ENCODE results near the gene CPAMD8. TPM values are rescaled to one million over a fixed set of nuclear protein-coding genes. Genes with fewer than 3 reads are reported as not detected.

Gene CPAMD8
- 0.11 TPM in 1 of 2 replicates, not detected in the other for total RNA-seq (2014; rRNA removed; shearing (Covaris generic))
- 0.14 and 0.29 TPM in 2 replicates for polyA plus RNA-seq (2015; cell fraction: cytosol; rRNA removed)
- polyA plus RNA-seq (2015; cell fraction: nucleus; rRNA removed) = 0.77 and 2.9 TPM in 2 replicates

- no peak for DNase-seq (ENCODE audit: low read depth, low spot score)
- in situ Hi-C loops (cut with HindIII; ENCODE audit: low pct_unique_long_range_greater_than_20kb, low sequenced_read_pairs) = no loop called here
Observed at GRCh38 chr19:17026706-17027534, at the start of gene CPAMD8. Gene CPAMD8, minus strand, starts transcription at chr19:17026810. Its CDS starts 168 bp downstream, at chr19:17026642.

GRCh38 chr19:17075864-17076542 lies 49.4 kb upstream of the CPAMD8 start:
- in situ Hi-C loops (cut with HindIII; ENCODE audit: low pct_unique_long_range_greater_than_20kb, low sequenced_read_pairs) = no loop called here

DNA sequence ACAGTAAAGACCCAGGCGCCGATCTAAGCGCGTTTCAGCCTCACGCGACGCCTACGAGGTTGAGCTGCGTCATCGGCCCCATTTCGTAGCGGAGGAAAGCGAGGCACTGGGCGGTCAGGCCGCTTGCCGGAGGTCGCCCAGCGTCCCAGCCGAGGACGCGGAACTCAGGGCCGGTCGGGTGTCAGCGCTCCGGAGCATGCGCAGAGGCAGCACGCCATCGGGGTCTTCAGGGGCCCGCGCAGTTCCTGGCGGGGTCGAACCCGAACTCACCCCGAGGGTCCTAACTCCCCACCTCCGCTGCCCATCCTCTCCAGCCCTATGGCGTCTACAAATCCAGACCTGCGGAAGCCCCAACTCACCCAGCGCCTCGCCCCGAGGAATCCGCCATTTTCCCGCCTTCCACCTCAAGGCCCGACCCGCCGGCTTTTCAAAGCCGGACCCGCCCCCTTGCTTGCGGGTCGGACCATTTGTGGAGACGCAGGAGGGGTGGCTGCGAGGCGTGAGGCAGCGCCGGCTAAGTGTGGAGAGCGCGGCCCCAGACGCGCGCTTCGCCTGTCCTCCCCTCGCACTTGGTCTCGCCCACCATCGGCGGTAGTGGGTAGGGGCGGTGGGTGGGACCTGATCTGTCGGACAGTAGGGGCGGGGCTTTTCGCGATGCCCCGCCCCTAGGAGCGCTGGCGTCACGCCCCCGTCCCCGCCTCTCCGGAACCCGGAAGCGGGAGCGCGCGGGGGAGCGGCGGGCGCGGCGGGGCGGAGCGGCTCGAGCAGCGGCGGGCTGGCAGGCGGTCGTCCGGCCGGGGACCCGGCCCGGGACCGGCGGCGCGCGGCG lies 48.6 kb upstream of the CPAMD8 start, which contains the start of the genes HAUS8 and MYO9B:
Gene HAUS8 (minus strand): TSS at position 418 of the 829 bp plus-strand sequence. CDS start 30 bp downstream, at position 388.
Gene MYO9B (plus strand): TSS at position 743 of the 829 bp plus-strand sequence. CDS start 25,941 bp downstream, outside the sequence.
- DNase-seq (ENCODE audit: low read depth, low spot score) = peak; percentile 97
- in situ Hi-C loops (cut with HindIII; ENCODE audit: low pct_unique_long_range_greater_than_20kb, low sequenced_read_pairs) = no loop called here

More at GRCh38 chr19:17075864-17076542, 49.4 kb upstream of the CPAMD8 start:
- no peak for DNase-seq (ENCODE audit: low read depth, low spot score)

GRCh38 chr19:17074634-17075034 lies 48.0 kb upstream of the CPAMD8 start:
- in situ Hi-C loops (cut with HindIII; ENCODE audit: low pct_unique_long_range_greater_than_20kb, low sequenced_read_pairs) = no loop called here
- DNase-seq (ENCODE audit: low read depth, low spot score) = no peak

DNA sequence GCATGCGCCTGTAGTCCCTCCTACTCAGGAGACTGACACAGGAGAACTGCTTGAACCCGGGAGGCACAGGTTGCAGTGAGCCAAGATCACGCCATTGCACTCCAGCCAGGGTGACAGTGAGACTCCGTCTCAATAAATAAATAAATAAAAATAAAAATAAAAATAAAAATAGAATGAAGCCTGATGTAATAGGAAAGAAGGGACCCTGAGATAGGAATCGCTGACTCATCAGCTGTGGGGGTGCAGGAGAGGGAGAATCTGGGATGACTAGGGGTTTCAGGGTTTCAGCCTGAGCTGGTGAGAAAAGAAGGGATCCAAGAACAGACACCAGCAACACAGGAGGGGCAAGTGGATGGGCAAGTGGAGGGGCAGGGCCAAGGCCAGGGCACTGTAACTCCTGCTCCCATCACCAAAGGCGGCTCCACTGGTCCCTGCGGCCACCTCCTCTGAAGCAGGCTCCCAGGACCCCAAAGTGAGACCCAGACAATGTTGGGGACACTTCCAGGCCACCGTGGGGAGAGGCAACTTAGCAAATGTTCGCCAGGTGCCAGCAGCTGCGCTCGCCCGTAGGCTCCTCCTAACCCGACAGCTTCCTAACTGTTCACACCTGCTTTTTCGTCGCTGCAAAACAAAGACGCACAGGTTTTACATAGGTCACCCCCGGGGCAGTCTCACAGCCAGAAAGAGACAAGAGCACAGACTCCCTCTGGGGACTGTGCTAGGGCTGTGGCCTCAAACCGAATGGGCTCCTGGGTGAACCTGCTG lies 47.4 kb upstream of the CPAMD8 start:
- no peak for DNase-seq (ENCODE audit: low read depth, low spot score)
- in situ Hi-C loops (cut with HindIII; ENCODE audit: low pct_unique_long_range_greater_than_20kb, low sequenced_read_pairs) = no loop called here

- DNase-seq (ENCODE audit: low read depth, low spot score) = no peak
- in situ Hi-C loops (cut with HindIII; ENCODE audit: low pct_unique_long_range_greater_than_20kb, low sequenced_read_pairs) = no loop called here
Observed at GRCh38 chr19:17070912-17071311, 44.3 kb upstream of the CPAMD8 start.

GRCh38 chr19:17070421-17070820 lies 43.8 kb upstream of the CPAMD8 start:
- no peak for DNase-seq (ENCODE audit: low read depth, low spot score)
- in situ Hi-C loops (cut with HindIII; ENCODE audit: low pct_unique_long_range_greater_than_20kb, low sequenced_read_pairs) = no loop called here

GRCh38 chr19:17069193-17069592 lies 42.6 kb upstream of the CPAMD8 start:
- no peak for DNase-seq (ENCODE audit: low read depth, low spot score)
- in situ Hi-C loops (cut with HindIII; ENCODE audit: low pct_unique_long_range_greater_than_20kb, low sequenced_read_pairs) = no loop called here

DNA sequence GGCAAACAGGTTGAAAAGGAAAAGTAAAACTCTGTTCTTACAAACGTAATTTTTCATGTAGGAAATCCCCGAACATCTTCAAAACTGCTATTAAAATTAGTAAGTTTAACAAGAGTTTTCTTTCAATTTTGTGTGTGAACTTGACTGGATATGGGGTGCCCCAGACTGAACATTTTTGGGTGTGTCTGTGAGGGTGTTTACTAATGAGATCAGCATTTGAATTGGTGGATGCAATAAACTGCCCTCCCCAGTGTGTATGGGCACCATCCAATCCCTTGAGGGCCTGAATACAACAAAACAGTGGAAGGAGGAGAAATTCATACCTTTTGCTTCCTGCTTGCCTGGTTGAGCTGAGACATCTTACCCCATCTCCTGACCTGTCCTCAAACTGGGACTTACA lies 36.8 kb upstream of the CPAMD8 start:
- DNase-seq (ENCODE audit: low read depth, low spot score) = no peak
- in situ Hi-C loops (cut with HindIII; ENCODE audit: low pct_unique_long_range_greater_than_20kb, low sequenced_read_pairs) = no loop called here

- no peak for DNase-seq (ENCODE audit: low read depth, low spot score)
- in situ Hi-C loops (cut with HindIII; ENCODE audit: low pct_unique_long_range_greater_than_20kb, low sequenced_read_pairs) = no loop called here
Observed at GRCh38 chr19:17061691-17062090, 35.1 kb upstream of the CPAMD8 start.

DNA sequence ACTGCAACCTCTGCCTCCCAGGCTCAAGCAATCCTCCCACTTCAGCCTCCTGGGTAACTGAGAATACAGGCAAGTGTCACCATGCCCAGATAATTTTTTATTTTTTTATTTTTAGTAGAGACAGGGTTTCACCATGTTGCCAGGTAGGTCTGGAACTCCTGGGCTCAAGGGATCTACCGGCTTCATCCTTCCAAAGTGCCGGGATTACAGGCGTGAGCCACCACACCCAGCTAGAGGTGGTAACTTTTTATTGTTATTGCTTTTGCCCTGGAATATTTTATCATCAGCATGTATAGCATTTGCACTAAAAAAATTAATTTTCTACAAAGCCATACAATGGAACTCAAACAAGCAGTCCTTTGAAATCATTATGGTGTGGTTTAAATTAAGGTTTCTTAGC lies 34.6 kb upstream of the CPAMD8 start:
- in situ Hi-C loops (cut with HindIII; ENCODE audit: low pct_unique_long_range_greater_than_20kb, low sequenced_read_pairs) = no loop called here
- no peak for DNase-seq (ENCODE audit: low read depth, low spot score)

DNA sequence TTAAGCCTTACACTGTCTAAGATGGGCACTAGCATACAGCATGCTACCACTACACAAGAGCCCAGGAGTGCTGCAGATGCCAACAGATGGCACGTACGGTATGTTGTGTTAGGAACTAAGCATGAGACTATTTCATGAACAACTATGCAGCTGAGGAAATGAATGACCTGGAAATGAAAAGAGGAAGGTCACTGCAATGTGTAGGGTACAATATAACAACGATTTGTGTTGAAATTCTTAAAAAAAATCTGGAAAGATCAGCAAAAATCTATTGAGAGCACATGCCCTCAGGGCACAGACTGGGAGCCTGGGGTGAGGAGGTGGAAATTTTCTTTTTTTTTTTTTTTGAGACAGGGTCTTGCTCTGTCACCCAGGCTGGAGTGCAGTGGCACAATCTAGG lies 34.2 kb upstream of the CPAMD8 start:
- in situ Hi-C loops (cut with HindIII; ENCODE audit: low pct_unique_long_range_greater_than_20kb, low sequenced_read_pairs) = no loop called here
- no peak for DNase-seq (ENCODE audit: low read depth, low spot score)

- in situ Hi-C loops (cut with HindIII; ENCODE audit: low pct_unique_long_range_greater_than_20kb, low sequenced_read_pairs) = no loop called here
- no peak for DNase-seq (ENCODE audit: low read depth, low spot score)
Observed at GRCh38 chr19:17058236-17058635, 31.6 kb upstream of the CPAMD8 start.

DNA sequence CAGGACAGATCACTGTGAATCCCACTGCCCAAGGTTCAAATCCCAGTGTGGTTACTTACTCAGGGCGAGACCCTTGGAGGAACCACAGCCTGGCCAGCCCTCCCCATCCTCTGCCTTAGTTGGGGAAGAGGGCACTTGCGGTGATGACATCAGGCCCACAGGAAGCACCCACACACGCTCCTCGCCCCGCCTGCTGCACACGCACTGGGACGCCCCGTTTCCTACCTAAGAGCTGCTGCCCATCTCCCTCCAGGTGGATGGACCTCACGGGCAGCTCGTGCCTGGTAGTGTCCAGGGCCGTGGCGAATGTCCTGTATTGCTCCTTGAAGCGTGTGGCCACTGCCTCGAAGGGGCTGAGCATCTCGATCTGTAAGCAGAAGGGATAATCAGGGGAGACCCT lies 29.0 kb upstream of the CPAMD8 start:
- in situ Hi-C loops (cut with HindIII; ENCODE audit: low pct_unique_long_range_greater_than_20kb, low sequenced_read_pairs) = no loop called here
- DNase-seq (ENCODE audit: low read depth, low spot score) = no peak

- in situ Hi-C loops (cut with HindIII; ENCODE audit: low pct_unique_long_range_greater_than_20kb, low sequenced_read_pairs) = no loop called here
- no peak for DNase-seq (ENCODE audit: low read depth, low spot score)
Observed at GRCh38 chr19:17054746-17055145, 28.1 kb upstream of the CPAMD8 start.

- in situ Hi-C loops (cut with HindIII; ENCODE audit: low pct_unique_long_range_greater_than_20kb, low sequenced_read_pairs) = no loop called here
- DNase-seq (ENCODE audit: low read depth, low spot score) = peak; percentile 55
Observed at GRCh38 chr19:17052439-17052838, 25.8 kb upstream of the CPAMD8 start.

DNA sequence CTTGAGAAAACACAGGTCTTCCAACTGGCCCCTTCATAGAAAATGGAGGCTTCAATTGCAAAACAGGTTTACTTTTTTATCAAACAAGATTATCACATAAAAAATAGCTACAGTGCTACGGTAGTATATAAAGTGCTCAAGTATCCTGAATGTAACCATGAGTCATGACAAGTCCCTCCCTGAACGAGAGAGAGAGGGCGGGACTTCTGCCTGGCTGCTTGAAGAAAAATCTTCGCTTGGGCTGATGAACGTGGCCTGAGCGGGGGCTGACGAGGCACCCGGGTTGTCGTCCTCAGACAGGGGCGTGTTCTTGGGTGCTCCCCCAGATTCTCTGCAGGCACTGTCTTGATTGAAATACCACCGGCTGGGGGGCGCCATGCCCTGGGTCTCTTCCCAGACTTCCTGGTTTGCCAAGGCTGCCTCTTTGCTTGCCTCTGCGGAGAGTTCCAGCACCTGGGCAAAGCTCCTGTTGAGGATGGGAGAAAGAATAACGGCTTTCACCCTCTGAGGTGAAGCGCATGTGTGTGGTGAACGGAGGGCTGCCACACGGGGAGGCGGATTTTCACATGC lies 23.2 kb upstream of the CPAMD8 start:
- in situ Hi-C loops (cut with HindIII; ENCODE audit: low pct_unique_long_range_greater_than_20kb, low sequenced_read_pairs) = no loop called here
- no peak for DNase-seq (ENCODE audit: low read depth, low spot score)
